HEK293 (cell line): Measurements from ENCODE around the gene PER1.

ENCODE experiments used
- BCL11B ChIP-seq: fragments of 450-650 bp; formaldehyde crosslinking; IDR thresholded peaks from 2 replicates; pipeline ENCODE4 v1.5.1; 2016; ENCODE audit warnings: low read depth, missing biosample characterization, missing genetic modification characterization
- HOXC10 ChIP-seq: sonication (generic); formaldehyde crosslinking; IDR thresholded peaks from 2 replicates; pipeline ENCODE4 v1.8.1; 2023; ENCODE audit warnings: mild to moderate bottlenecking, missing genetic modification reagents
- KLF7 ChIP-seq: fragments of 450-650 bp; formaldehyde crosslinking; IDR thresholded peaks from 2 replicates; pipeline ENCODE4 v1.5.1; 2016; ENCODE audit warnings: missing biosample characterization, missing genetic modification characterization, borderline replicate concordance
- MZF1 ChIP-seq: fragments of 450-650 bp; formaldehyde crosslinking; IDR thresholded peaks from 2 replicates; pipeline ENCODE4 v1.5.1; 2017; ENCODE audit warnings: missing biosample characterization, missing genetic modification characterization, borderline replicate concordance
- SETDB1 ChIP-seq: IDR thresholded peaks from one replicate; pipeline ENCODE4 v1.6.1; 2017; ENCODE audit warnings: mild to moderate bottlenecking, low read length, moderate library complexity, mixed read lengths; ENCODE audit not compliant: insufficient read length
- SP2 ChIP-seq: fragments of 450-650 bp; formaldehyde crosslinking; IDR thresholded peaks from 2 replicates; pipeline ENCODE4 v1.5.1; 2016; ENCODE audit warnings: missing biosample characterization, missing genetic modification characterization
- TRIM28 ChIP-seq: IDR thresholded peaks from 2 replicates; pipeline ENCODE4 v1.6.1; 2011; ENCODE audit warnings: low read length, control low read depth, borderline replicate concordance
- ZBTB17 ChIP-seq: fragments of 450-650 bp; formaldehyde crosslinking; IDR thresholded peaks from 2 replicates; pipeline ENCODE4 v1.5.1; 2016; ENCODE audit warnings: missing biosample characterization, missing genetic modification characterization
- ZBTB21 ChIP-seq: fragments of 450-650 bp; formaldehyde crosslinking; IDR thresholded peaks from 2 replicates; pipeline ENCODE4 v1.5.1; 2017; ENCODE audit warnings: missing biosample characterization, missing genetic modification characterization
- ZNF138 ChIP-seq: fragments of 450-650 bp; formaldehyde crosslinking; IDR thresholded peaks from 2 replicates; pipeline ENCODE4 v1.5.1; 2016; ENCODE audit warnings: missing biosample characterization, missing genetic modification characterization, borderline replicate concordance
- ZNF157 ChIP-seq: fragments of 450-650 bp; formaldehyde crosslinking; IDR thresholded peaks from 2 replicates; pipeline ENCODE4 v1.5.1; 2016; ENCODE audit warnings: missing biosample characterization, missing genetic modification characterization
- ZNF16 ChIP-seq: fragments of 450-650 bp; formaldehyde crosslinking; IDR thresholded peaks from 2 replicates; pipeline ENCODE4 v1.5.1; 2016; ENCODE audit warnings: low read depth, missing biosample characterization, missing genetic modification characterization
- ZNF175 ChIP-seq: fragments of 450-650 bp; formaldehyde crosslinking; IDR thresholded peaks from 2 replicates; pipeline ENCODE4 v1.5.1; 2016; ENCODE audit warnings: missing biosample characterization, missing genetic modification characterization
- ZNF214 ChIP-seq: fragments of 450-650 bp; formaldehyde crosslinking; IDR thresholded peaks from 2 replicates; pipeline ENCODE4 v1.5.1; 2017; ENCODE audit warnings: missing biosample characterization, mild to moderate bottlenecking, missing genetic modification characterization, borderline replicate concordance
- ZNF23 ChIP-seq: fragments of 450-650 bp; formaldehyde crosslinking; IDR thresholded peaks from 2 replicates; pipeline ENCODE4 v1.5.1; 2016; ENCODE audit warnings: missing biosample characterization, missing genetic modification characterization, borderline replicate concordance
- ZNF24 ChIP-seq: fragments of 450-650 bp; formaldehyde crosslinking; IDR thresholded peaks from 2 replicates; pipeline ENCODE4 v1.5.1; 2016; ENCODE audit warnings: missing biosample characterization, missing genetic modification characterization
- ZNF311 ChIP-seq: fragments of 450-650 bp; formaldehyde crosslinking; IDR thresholded peaks from 2 replicates; pipeline ENCODE4 v1.5.1; 2017; ENCODE audit warnings: missing biosample characterization, missing genetic modification characterization, borderline replicate concordance
- ZNF433 ChIP-seq: fragments of 450-650 bp; formaldehyde crosslinking; IDR thresholded peaks from 2 replicates; pipeline ENCODE4 v1.5.1; 2016; ENCODE audit warnings: missing biosample characterization, missing genetic modification characterization, low read depth
- ZNF529 ChIP-seq: fragments of 450-650 bp; formaldehyde crosslinking; IDR thresholded peaks from 2 replicates; pipeline ENCODE4 v1.5.1; 2017; ENCODE audit warnings: missing genetic modification characterization, missing biosample characterization; ENCODE audit not compliant: insufficient replicate concordance
- ZNF560 ChIP-seq: fragments of 450-650 bp; formaldehyde crosslinking; IDR thresholded peaks from 2 replicates; pipeline ENCODE4 v1.5.1; 2017; ENCODE audit warnings: missing biosample characterization, missing genetic modification characterization, borderline replicate concordance
- ZNF585B ChIP-seq: fragments of 450-650 bp; formaldehyde crosslinking; IDR thresholded peaks from 2 replicates; pipeline ENCODE4 v1.5.1; 2016; ENCODE audit warnings: missing biosample characterization, missing genetic modification characterization
- ZNF600 ChIP-seq: fragments of 450-650 bp; formaldehyde crosslinking; IDR thresholded peaks from 2 replicates; pipeline ENCODE4 v1.5.1; 2016; ENCODE audit warnings: missing biosample characterization, missing genetic modification characterization
- ZNF670 ChIP-seq: fragments of 450-650 bp; formaldehyde crosslinking; IDR thresholded peaks from 2 replicates; pipeline ENCODE4 v1.5.1; 2016; ENCODE audit warnings: missing biosample characterization, missing genetic modification characterization, low read depth
- TF ChIP-seq, protein P1 (sequence below): fragments of 450-650 bp; formaldehyde crosslinking; IDR thresholded peaks from 2 replicates; pipeline ENCODE4 v1.5.0; 2017; ENCODE audit warnings: missing biosample characterization, missing genetic modification characterization, borderline replicate concordance
- TF ChIP-seq, protein P2 (sequence below): sonication (generic); formaldehyde crosslinking; IDR thresholded peaks from 2 replicates; pipeline ENCODE4 v1.8.1; 2022; ENCODE audit warnings: mild to moderate bottlenecking, moderate library complexity, missing genetic modification reagents
- TF ChIP-seq, protein P3 (sequence below): fragments of 450-650 bp; formaldehyde crosslinking; IDR thresholded peaks from 2 replicates; pipeline ENCODE4 v1.5.1; 2016; ENCODE audit warnings: missing biosample characterization, missing genetic modification characterization
- TF ChIP-seq, protein P4 (sequence below): fragments of 450-650 bp; formaldehyde crosslinking; IDR thresholded peaks from 2 replicates; pipeline ENCODE4 v1.5.1; 2017; ENCODE audit warnings: missing biosample characterization, missing genetic modification characterization
- TF ChIP-seq, protein P5 (sequence below): IDR thresholded peaks from 2 replicates; pipeline ENCODE4 v1.6.1; 2011; ENCODE audit warnings: mild to moderate bottlenecking, low read depth, low read length, borderline replicate concordance
- TF ChIP-seq, protein P6 (sequence below): fragments of 450-650 bp; formaldehyde crosslinking; IDR thresholded peaks from 2 replicates; pipeline ENCODE4 v1.5.1; 2016; ENCODE audit warnings: missing biosample characterization, missing genetic modification characterization, borderline replicate concordance

The PER1 gene

DNA sequence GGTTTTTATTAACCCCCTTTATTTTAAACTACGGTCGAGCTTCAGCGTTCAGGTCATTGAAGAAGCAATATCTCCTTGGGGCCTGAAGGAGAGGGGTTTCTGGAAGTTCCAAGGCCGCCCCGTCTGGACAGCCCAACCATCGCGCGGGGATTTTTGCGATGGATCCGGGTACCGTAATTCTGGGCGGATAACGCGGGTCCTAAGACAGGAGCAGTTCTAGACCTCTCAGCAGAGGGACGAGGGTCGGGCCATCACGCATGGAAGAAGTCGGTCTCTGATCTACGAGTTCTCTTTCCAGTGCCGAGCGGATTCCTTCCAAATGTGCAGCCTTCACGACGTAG lies 34.2 kb upstream of the PER1 start (continued):
- TF ChIP-seq, protein P1, sequence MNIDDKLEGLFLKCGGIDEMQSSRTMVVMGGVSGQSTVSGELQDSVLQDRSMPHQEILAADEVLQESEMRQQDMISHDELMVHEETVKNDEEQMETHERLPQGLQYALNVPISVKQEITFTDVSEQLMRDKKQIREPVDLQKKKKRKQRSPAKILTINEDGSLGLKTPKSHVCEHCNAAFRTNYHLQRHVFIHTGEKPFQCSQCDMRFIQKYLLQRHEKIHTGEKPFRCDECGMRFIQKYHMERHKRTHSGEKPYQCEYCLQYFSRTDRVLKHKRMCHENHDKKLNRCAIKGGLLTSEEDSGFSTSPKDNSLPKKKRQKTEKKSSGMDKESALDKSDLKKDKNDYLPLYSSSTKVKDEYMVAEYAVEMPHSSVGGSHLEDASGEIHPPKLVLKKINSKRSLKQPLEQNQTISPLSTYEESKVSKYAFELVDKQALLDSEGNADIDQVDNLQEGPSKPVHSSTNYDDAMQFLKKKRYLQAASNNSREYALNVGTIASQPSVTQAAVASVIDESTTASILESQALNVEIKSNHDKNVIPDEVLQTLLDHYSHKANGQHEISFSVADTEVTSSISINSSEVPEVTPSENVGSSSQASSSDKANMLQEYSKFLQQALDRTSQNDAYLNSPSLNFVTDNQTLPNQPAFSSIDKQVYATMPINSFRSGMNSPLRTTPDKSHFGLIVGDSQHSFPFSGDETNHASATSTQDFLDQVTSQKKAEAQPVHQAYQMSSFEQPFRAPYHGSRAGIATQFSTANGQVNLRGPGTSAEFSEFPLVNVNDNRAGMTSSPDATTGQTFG (tag by site-specific recombination) = no peak
- TF ChIP-seq ZNF175 (tag by site-specific recombination) (no peak), ZNF585B (tag by site-specific recombination) (no peak), KLF7 (no peak; the same call in 1 of the 2 replicates), MZF1 (peak; percentile 91; the same call in 1 of the 2 replicates), ZNF138 (tag by site-specific recombination) (no peak), BCL11B (tag by site-specific recombination) (no peak; the same call in 1 of the 2 replicates), SP2 (tag by site-specific recombination) (peak; percentile 47), ZNF600 (tag by site-specific recombination) (no peak), ZBTB21 (tag by site-specific recombination) (no peak), ZNF23 (tag by site-specific recombination) (0 out of 2 replicates have a peak, but pooled peaks have one; percentile 15), ZNF670 (no peak), ZNF16 (tag by site-specific recombination) (peak; percentile 8; the same call in 1 of the 2 replicates), SETDB1 (no peak), ZNF560 (tag by site-specific recombination) (no peak), ZNF24 (no peak), ZNF157 (tag by site-specific recombination) (no peak), HOXC10 (CRISPR knock-in tag) (no peak), ZNF529 (tag by site-specific recombination) (peak; percentile 4), ZNF311 (tag by site-specific recombination) (no peak), ZBTB17 (peak; percentile 7; the same call in 1 of the 2 replicates), TRIM28 (no peak), ZNF433 (tag by site-specific recombination) (peak; percentile 15; the same call in 1 of the 2 replicates), ZNF214 (tag by site-specific recombination) (no peak)
- TF ChIP-seq, protein P2, sequence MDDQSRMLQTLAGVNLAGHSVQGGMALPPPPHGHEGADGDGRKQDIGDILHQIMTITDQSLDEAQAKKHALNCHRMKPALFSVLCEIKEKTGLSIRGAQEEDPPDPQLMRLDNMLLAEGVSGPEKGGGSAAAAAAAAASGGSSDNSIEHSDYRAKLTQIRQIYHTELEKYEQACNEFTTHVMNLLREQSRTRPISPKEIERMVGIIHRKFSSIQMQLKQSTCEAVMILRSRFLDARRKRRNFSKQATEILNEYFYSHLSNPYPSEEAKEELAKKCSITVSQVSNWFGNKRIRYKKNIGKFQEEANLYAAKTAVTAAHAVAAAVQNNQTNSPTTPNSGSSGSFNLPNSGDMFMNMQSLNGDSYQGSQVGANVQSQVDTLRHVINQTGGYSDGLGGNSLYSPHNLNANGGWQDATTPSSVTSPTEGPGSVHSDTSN (CRISPR knock-in tag) = no peak
- TF ChIP-seq, protein P3, sequence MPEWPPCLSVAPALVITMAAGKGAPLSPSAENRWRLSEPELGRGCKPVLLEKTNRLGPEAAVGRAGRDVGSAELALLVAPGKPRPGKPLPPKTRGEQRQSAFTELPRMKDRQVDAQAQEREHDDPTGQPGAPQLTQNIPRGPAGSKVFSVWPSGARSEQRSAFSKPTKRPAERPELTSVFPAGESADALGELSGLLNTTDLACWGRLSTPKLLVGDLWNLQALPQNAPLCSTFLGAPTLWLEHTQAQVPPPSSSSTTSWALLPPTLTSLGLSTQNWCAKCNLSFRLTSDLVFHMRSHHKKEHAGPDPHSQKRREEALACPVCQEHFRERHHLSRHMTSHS (tag by site-specific recombination) = no peak
- TF ChIP-seq, protein P4, sequence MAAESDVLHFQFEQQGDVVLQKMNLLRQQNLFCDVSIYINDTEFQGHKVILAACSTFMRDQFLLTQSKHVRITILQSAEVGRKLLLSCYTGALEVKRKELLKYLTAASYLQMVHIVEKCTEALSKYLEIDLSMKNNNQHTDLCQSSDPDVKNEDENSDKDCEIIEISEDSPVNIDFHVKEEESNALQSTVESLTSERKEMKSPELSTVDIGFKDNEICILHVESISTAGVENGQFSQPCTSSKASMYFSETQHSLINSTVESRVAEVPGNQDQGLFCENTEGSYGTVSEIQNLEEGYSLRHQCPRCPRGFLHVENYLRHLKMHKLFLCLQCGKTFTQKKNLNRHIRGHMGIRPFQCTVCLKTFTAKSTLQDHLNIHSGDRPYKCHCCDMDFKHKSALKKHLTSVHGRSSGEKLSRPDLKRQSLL (tag by site-specific recombination) = peak; percentile 31
- TF ChIP-seq, protein P5, sequence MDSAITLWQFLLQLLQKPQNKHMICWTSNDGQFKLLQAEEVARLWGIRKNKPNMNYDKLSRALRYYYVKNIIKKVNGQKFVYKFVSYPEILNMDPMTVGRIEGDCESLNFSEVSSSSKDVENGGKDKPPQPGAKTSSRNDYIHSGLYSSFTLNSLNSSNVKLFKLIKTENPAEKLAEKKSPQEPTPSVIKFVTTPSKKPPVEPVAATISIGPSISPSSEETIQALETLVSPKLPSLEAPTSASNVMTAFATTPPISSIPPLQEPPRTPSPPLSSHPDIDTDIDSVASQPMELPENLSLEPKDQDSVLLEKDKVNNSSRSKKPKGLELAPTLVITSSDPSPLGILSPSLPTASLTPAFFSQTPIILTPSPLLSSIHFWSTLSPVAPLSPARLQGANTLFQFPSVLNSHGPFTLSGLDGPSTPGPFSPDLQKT = no peak
- TF ChIP-seq, protein P6, sequence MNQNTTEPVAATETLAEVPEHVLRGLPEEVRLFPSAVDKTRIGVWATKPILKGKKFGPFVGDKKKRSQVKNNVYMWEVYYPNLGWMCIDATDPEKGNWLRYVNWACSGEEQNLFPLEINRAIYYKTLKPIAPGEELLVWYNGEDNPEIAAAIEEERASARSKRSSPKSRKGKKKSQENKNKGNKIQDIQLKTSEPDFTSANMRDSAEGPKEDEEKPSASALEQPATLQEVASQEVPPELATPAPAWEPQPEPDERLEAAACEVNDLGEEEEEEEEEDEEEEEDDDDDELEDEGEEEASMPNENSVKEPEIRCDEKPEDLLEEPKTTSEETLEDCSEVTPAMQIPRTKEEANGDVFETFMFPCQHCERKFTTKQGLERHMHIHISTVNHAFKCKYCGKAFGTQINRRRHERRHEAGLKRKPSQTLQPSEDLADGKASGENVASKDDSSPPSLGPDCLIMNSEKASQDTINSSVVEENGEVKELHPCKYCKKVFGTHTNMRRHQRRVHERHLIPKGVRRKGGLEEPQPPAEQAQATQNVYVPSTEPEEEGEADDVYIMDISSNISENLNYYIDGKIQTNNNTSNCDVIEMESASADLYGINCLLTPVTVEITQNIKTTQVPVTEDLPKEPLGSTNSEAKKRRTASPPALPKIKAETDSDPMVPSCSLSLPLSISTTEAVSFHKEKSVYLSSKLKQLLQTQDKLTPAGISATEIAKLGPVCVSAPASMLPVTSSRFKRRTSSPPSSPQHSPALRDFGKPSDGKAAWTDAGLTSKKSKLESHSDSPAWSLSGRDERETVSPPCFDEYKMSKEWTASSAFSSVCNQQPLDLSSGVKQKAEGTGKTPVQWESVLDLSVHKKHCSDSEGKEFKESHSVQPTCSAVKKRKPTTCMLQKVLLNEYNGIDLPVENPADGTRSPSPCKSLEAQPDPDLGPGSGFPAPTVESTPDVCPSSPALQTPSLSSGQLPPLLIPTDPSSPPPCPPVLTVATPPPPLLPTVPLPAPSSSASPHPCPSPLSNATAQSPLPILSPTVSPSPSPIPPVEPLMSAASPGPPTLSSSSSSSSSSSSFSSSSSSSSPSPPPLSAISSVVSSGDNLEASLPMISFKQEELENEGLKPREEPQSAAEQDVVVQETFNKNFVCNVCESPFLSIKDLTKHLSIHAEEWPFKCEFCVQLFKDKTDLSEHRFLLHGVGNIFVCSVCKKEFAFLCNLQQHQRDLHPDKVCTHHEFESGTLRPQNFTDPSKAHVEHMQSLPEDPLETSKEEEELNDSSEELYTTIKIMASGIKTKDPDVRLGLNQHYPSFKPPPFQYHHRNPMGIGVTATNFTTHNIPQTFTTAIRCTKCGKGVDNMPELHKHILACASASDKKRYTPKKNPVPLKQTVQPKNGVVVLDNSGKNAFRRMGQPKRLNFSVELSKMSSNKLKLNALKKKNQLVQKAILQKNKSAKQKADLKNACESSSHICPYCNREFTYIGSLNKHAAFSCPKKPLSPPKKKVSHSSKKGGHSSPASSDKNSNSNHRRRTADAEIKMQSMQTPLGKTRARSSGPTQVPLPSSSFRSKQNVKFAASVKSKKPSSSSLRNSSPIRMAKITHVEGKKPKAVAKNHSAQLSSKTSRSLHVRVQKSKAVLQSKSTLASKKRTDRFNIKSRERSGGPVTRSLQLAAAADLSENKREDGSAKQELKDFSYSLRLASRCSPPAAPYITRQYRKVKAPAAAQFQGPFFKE (tag by site-specific recombination) = no peak
